ENCODE data around the gene ERBB4.

ERBB4 gene

GRCh38 chr2:211347328-211347727 is 1191.3 kb downstream of the ERBB4 start:
- TF ChIP-seq RARB (CRISPR knock-in tag; IDR thresholded peaks at IDR 0.05), result no peak
- no peak for TF ChIP-seq TCF4 (CRISPR knock-in tag; IDR thresholded peaks at IDR 0.05; ENCODE audit: borderline replicate concordance)
- no peak for TF ChIP-seq OSR1 (CRISPR knock-in tag; IDR thresholded peaks at IDR 0.05)
- no peak for TF ChIP-seq ZC3H10 (CRISPR knock-in tag; IDR thresholded peaks at IDR 0.05)
- TF ChIP-seq BACH2 (CRISPR knock-in tag; IDR thresholded peaks at IDR 0.05; ENCODE audit: borderline replicate concordance), result no peak
- no peak for TF ChIP-seq TSHZ2 (CRISPR knock-in tag; IDR thresholded peaks at IDR 0.05)
- no peak for TF ChIP-seq ZNF8 (CRISPR knock-in tag; IDR thresholded peaks at IDR 0.05)
- no peak for ATAC-seq

GRCh38 chr2:211344289-211344688 is 1194.3 kb downstream of the ERBB4 start:
- TF ChIP-seq ZFP3 (CRISPR knock-in tag; IDR thresholded peaks at IDR 0.05) (no peak), ESRRG (CRISPR knock-in tag; IDR thresholded peaks at IDR 0.05) (no peak), CSDC2 (CRISPR knock-in tag; IDR thresholded peaks at IDR 0.05) (no peak), RARB (CRISPR knock-in tag; IDR thresholded peaks at IDR 0.05) (no peak), ARNTL (CRISPR knock-in tag; IDR thresholded peaks at IDR 0.05; ENCODE audit: borderline replicate concordance, low read depth) (no peak), ZNF8 (CRISPR knock-in tag; IDR thresholded peaks at IDR 0.05) (no peak), PATZ1 (CRISPR knock-in tag; IDR thresholded peaks at IDR 0.05; ENCODE audit: borderline replicate concordance) (no peak), OSR1 (CRISPR knock-in tag; IDR thresholded peaks at IDR 0.05) (no peak)
- ATAC-seq, result no peak

GRCh38 chr2:211333377-211333776 is 1205.2 kb downstream of the ERBB4 start:
- TF ChIP-seq ISL1 (CRISPR knock-in tag; IDR thresholded peaks at IDR 0.05), result no peak
- no peak for TF ChIP-seq BACH2 (CRISPR knock-in tag; IDR thresholded peaks at IDR 0.05; ENCODE audit: borderline replicate concordance)
- no peak for TF ChIP-seq ESRRG (CRISPR knock-in tag; IDR thresholded peaks at IDR 0.05)
- TF ChIP-seq CSDC2 (CRISPR knock-in tag; IDR thresholded peaks at IDR 0.05), result no peak
- TF ChIP-seq OSR1 (CRISPR knock-in tag; IDR thresholded peaks at IDR 0.05), result no peak
- TF ChIP-seq ZFP30 (CRISPR knock-in tag; IDR thresholded peaks at IDR 0.05), result no peak
- TF ChIP-seq TOX (CRISPR knock-in tag; IDR thresholded peaks at IDR 0.05; ENCODE audit: borderline replicate concordance), result no peak
- TF ChIP-seq ZNF565 (CRISPR knock-in tag; conservative IDR thresholded peaks at IDR 0.05; ENCODE audit: low read depth), result no peak
- TF ChIP-seq TSHZ2 (CRISPR knock-in tag; IDR thresholded peaks at IDR 0.05), result no peak
- ATAC-seq, result no peak

- ATAC-seq, result no peak
- TF ChIP-seq TSHZ2 (CRISPR knock-in tag; IDR thresholded peaks at IDR 0.05) (no peak), ZNF8 (CRISPR knock-in tag; IDR thresholded peaks at IDR 0.05) (no peak), TOX (CRISPR knock-in tag; IDR thresholded peaks at IDR 0.05; ENCODE audit: borderline replicate concordance) (no peak), TCF4 (CRISPR knock-in tag; IDR thresholded peaks at IDR 0.05; ENCODE audit: borderline replicate concordance) (no peak), PPARA (CRISPR knock-in tag; IDR thresholded peaks at IDR 0.05; ENCODE audit: borderline replicate concordance) (no peak), GLIS3 (CRISPR knock-in tag; IDR thresholded peaks at IDR 0.05) (no peak), BACH2 (CRISPR knock-in tag; IDR thresholded peaks at IDR 0.05; ENCODE audit: borderline replicate concordance) (no peak), ESRRG (CRISPR knock-in tag; IDR thresholded peaks at IDR 0.05) (no peak), PATZ1 (CRISPR knock-in tag; IDR thresholded peaks at IDR 0.05; ENCODE audit: borderline replicate concordance) (no peak), SNAI2 (CRISPR knock-in tag; IDR thresholded peaks at IDR 0.05) (no peak), CSRNP3 (CRISPR knock-in tag; IDR thresholded peaks at IDR 0.05) (no peak)
Observed at GRCh38 chr2:211331736-211332135, 1206.9 kb downstream of the ERBB4 start.

All from SK-N-SH treated with all-trans-retinoic acid at 6 μM for 48 hours (cell line).